Pons (tissue), 1 donor: ENCODE measurements around the gene MRPS7.
"Not testable (repeated sequence)": the region's sequence is repeated elsewhere in the genome, so short reads cannot be mapped to it uniquely, and the experiment has no call there.

Experiments used
- DNase-seq: peaks from one replicate; pipeline ENCODE4 v3.0.0-alpha.2; 2016; ENCODE audit warnings: low spot score

Gene MRPS7

GRCh38 chr17:75244133-75244866 is 17.4 kb upstream of the MRPS7 start:
- DNase-seq: no peak

DNA sequence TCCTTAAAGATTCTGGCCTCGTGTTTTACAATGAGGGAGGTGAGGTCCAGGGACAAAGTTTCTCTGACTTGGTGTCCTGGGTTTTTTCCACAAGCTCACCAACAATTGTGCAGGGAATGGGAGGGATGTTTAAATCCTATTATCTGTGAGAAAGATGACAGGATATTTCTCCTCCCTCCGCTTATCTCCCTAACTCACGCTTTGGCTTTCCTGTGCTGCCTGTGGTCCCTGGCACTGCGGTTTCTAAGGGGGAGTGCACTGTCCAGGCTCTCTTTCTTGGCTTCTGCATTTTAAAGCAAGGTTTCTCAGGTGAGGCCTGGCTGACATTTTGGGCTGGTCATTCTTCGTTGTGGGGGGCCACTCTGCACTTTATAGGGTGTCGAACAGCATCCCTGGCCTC is 16.7 kb upstream of the MRPS7 start:
- DNase-seq: no peak

GRCh38 chr17:75246404-75246803 is 15.3 kb upstream of the MRPS7 start:
- DNase-seq: no peak

- DNase-seq: no peak
Measured at GRCh38 chr17:75249564-75249963, 12.1 kb upstream of the MRPS7 start.

DNA sequence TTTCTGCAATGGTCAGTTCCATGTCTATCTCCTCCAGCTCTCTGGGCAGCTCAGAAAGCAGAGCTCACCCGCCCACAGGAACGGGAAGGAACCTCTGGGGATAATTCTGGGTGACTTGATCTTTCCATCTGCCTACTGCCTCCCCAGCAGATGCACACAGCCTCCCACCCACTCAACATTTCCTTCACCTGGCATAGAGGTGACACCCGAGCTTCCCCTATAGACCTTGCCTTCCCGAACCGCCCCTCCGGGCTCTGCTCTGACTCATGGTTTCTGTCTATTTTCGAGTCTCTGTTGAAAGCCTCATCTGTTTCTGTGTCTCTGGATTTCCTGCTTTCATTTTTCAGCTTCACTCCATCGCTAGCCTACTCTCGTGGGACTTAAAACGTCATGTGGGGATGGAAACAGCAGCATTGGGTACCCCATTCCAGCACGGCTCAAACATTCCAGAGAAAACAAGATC is 11.6 kb upstream of the MRPS7 start:
- DNase-seq: no peak

DNA sequence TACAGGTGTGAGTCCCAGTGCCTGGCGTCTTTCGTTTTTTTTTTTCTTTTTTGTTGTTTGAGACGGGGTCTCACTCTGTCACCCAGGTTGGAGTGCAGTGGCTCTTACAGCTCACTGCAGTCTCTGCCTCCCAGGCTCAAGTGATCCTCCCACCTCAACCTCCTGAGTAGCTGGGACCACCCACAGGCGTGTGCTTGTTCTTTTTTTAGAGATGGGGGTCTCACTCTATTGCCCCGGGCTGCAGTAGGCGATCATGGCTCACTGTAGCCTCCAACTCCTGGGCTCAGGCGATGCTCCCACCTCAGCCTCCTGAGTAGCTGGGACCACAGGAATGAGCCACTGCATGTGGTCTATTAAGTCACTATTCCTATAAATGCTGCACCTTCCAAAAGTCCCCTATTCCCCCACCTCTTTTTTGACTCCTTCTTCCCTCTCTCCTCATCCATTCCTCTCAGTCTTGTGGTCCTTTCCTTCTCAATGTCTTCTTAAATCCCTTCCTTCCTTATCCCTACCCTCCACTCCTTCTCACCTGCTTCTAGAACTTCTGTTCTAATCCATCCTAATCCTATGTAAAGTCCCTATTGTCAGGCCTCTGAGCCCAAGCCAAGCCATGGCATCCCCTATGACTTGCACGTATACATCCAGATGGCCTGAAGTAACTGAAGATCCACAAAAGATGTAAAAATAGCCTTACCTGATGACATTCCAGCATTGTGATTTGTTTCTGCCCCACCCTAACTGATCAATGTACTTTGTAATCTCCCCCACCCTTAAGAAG is 9.5 kb upstream of the MRPS7 start:
- DNase-seq: no peak

DNA sequence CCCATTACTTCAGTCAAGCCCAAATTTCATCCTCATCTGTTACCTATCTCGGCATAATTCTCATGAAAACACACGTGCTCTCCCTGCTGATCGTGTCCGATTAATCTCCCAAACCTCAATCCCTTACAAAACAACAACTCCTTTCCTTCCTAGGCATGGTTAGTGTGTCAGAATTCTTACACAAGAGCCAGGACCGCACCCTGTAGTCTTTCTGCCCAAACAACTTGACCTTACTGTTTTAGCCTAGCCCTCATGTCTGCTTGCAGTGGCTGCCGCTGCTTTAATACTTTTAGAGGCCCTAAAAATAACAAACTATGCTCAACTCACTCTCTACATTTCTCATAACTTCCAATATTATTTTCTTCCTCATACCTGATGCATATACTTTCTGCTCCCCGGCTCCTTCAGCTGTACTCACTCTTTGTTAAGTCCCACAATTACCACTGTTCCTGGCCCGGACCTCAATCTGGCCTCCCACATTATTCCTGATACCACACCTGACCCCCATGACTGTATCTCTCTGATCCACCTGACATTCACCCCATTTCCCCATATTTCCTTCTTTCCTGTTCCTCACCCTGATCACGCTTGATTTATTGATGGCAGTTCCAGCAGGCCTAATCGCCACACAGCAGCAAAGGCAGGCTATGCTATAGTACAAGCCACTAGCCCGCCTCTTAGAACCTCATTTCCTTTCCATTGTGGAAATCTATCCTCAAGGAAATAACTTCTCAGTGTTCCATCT is 5.6 kb upstream of the MRPS7 start:
- DNase-seq: not testable (repeated sequence)

DNA sequence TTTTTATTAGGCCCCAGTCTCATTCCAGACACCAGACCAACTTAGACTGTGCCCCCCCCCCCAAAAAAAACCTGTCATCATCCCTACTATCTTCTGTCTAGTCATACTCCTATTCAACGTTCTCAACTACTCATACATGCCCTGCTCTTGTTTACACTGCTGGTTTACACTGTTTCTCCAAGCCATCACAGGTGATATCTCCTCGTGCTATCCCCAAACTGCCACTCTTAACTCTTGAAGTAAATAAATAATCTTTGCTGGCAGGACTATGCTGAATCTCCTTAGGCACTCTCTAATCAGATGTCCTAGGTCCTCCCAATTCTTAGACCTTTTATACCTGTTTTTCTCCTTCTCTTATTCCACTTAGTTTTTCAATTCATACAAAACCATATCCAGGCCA is 4.5 kb upstream of the MRPS7 start:
- DNase-seq: not testable (repeated sequence)

DNA sequence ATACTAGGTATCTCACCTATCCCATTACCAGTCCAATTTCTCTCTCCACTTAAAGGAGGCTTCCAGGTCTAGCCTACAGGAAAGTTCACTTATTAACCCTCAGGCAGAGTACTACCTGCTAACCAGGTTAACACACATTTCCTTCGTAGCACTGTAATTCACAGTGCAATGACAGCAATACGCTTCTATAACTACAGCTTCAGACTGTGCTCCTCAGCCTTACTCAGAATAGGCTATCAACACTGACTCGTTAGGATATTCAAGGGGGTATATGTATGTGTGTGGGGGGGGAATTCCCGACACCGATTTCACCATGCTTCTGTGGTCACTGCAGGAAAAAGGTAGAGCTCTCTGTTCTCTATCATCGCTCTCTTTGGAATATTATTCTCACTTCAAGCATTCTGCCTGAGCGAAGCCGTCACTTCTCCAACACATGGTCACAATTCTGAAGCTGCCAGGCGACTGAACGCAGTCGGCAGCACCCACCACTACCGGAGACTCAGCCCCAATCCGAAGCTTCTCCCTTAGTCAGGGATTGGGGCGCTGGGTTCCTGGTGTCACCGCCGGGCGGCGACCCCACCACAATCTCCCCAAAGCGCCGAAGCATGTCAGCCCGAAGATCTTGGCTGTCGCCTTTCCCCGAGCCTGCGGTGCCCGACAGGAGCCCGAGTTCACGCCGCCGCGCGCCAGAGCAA is 891 bp upstream of the MRPS7 start:
- no peak for DNase-seq

- DNase-seq: peak; percentile 36
Measured at GRCh38 chr17:75262112-75262606, 480 bp downstream of the MRPS7 start.

DNA sequence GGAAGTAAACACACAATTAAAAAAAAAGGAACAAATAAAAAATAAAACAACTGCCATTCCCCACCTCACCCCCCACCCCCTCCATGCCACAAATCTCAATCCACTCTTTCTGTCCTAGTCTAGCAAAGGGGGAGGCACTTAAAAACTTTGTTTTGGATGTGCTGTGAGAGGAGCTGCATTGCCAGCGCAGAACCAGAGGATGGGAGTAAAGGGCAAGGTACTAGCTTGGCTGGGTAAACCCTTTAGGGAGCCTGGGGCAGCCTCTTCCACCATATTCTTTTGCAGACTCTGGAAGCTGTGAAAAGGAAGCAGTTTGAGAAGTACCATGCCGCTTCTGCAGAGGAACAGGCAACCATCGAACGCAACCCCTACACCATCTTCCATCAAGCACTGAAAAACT is 1.4 kb downstream of the MRPS7 start:
- no peak for DNase-seq

- DNase-seq: no peak
Measured at GRCh38 chr17:75265614-75266315, 4.1 kb downstream of the MRPS7 start.

DNA sequence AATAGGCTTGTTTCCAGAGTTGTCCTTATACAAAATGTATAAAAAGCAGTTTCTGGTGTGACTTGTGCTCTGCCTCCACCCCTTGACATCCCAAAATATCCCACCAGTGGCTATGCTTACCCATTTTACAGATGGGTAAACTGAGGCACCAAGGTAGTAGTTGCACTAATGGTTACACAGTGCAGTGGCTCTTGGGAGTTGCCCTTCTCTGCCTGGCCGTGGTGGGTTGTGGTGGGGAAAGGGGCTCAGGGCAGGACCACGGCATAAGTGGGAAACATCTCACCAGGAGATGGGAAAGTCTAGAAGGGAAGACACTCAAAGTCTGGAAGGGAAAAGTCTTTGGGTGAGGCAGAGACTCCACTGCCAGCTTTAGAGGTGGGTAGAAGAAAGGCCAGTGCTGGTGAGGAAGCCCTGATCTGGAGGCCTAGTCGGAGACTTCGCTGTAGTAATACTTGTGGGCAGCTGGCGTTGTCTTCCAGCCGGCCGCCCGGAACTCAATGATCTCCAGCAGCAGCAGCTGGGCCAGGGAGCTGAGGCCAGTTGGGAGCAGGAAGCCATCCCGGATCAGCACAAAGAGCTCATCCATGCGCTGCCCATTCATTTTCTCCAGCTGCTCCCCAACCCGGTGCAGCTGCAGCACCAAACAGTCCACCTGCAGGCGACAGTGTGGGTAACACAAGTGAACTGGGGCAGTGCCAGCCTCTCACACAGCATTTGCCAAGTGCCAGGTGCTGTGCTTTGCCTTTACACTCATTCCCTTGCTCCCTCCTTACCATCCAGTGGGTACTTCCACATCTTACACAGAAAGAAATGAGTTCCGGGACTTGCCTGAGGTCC is 4.9 kb downstream of the MRPS7 start:
- DNase-seq: no peak

DNA sequence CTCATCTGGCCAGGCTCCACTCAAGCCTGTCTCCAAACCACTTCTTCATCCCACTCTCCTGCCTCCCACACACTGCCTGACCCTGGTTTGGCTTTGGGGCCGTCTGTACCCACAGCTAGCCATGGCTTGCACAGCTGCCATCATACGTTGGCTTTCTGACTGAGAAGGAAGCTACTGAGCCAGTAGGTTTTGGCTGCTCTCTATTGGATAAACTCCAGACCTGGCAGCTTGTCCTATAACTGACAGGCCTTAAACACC is 5.4 kb downstream of the MRPS7 start:
- peak; percentile 69 for DNase-seq

- no peak for DNase-seq
Measured at GRCh38 chr17:75267411-75268232, 5.9 kb downstream of the MRPS7 start.

DNA sequence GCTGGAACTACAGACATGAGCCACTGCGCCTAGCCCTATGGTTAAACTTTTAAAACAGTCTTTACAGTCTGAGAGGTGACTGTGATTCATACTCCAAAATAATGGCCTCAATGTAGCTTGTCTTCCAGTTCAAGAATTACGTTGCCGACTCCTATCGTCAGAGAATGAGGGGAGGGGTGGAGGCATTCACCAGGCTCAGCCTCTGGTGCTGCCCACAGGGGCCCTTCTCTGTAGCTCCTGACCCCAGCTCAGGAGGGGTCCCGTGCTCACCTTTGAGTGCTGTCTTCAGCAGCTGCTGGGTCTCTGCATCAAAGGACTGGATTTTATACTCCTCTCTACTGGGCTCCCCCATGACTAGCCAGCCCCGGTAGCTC is 8.2 kb downstream of the MRPS7 start:
- DNase-seq: no peak

DNA sequence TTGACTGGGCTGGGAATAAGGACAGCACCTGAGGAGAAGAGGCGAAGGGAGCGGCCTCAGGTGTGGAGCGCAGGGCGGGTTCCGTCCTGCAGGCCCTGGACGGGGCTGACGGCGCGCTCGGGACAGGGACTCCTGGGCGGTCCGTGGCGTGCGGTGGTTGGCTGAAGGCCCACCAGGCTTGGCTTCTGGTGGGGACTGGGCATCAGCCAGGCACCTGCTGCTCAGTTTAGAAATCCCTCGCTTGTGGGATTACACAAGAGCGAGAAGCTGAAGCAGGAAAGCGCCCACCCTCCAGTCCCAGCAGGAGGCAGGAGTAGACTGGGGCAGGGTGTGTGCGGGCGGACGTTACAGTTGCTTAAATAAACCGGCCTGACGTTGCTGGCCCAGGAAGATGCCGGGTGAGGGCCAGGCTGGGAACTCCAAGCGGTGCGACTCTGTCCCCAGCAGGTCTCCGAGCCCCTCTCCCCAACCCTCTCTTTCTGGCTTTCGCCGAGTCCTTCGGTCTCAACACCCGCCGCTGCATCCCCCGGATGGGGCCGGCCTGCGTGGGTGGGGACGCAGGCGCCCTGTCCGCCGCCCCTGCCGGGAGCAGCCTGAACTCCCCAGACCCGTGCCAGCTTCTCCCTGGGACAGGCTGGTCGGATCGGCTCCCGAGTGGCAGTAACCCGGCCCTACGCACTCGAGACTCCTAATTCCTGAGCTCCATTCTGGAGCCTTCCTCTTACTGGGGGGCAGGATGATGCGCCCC is 8.7 kb downstream of the MRPS7 start:
- DNase-seq: no peak

- DNase-seq: no peak
Measured at GRCh38 chr17:75270966-75271232, 9.2 kb downstream of the MRPS7 start, which contains the start of gene MIF4GD. MIF4GD (minus strand) TSS chr17:75271231; CDS start chr17:75270195, 1,036 bp downstream.

DNA sequence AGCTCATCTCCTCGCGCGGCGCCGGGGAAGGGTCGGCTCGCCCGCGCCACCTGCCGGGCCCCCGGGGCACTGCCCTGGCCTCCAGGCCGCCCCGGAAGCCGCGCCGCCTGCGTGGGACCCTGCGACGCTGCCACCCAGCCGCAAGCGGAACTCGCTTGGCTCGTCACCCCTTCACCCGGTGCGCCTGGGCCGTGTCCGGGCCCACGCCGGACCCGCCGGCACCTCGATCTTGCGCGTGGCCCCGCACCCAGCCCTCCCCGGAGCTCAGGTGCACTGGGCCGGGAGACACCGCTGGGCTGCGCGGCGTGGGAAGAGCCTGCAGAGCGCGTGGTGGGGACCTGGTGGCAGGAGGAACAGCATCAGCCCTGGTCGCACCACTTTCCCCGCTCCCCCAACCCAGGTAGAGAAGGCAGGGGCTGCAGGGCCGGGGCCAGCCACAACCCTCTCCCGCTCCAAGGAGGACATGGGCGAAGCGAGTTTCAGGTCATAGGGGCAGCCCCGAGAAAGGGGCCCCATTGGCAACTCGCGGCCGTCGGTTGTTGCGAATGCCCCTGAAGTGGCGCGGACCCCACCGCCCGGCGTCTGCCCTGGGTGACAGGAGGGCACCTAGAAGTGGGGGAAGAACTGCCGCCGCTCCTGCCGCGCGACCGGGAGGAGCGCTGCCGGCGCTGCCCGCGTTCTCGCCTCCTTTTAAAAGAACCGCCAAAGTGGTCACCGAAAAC is 9.7 kb downstream of the MRPS7 start:
- DNase-seq: peak; percentile 42
